HG03097 (cell line): ENCODE measurements around the gene SIX4.

Source experiments
- ATAC-seq: cut with Tn5 transposase; IDR thresholded peaks from one replicate; pipeline ENCODE4 v1.9.1; 2021; ENCODE audit not compliant: unreplicated experiment, low FRiP score

SIX4 gene

GRCh38 chr14:60722357-60723115, 1.6 kb downstream of the SIX4 start:
- no peak for ATAC-seq

GRCh38 chr14:60722107-60722356, 2.1 kb downstream of the SIX4 start:
- ATAC-seq: no peak

- no peak for ATAC-seq
Observed at GRCh38 chr14:60721326-60722106, 2.6 kb downstream of the SIX4 start.

GRCh38 chr14:60720962-60721325, 3.2 kb downstream of the SIX4 start:
- ATAC-seq: no peak

GRCh38 chr14:60720391-60720790, 3.8 kb downstream of the SIX4 start:
- no peak for ATAC-seq

- ATAC-seq: no peak
Observed at GRCh38 chr14:60713513-60713912, 10.6 kb downstream of the SIX4 start.

- no peak for ATAC-seq
Observed at GRCh38 chr14:60710494-60710893, 13.7 kb downstream of the SIX4 start.

- no peak for ATAC-seq
Observed at GRCh38 chr14:60707858-60708257, 16.3 kb downstream of the SIX4 start.

- no peak for ATAC-seq
Observed at GRCh38 chr14:60705100-60705499, 19.1 kb downstream of the SIX4 start.

- no peak for ATAC-seq
Observed at GRCh38 chr14:60700598-60700997, 23.6 kb downstream of the SIX4 start.

GRCh38 chr14:60695327-60695726, 28.8 kb downstream of the SIX4 start:
- no peak for ATAC-seq

GRCh38 chr14:60691383-60692113, 32.6 kb downstream of the SIX4 start:
- ATAC-seq: no peak

GRCh38 chr14:60686865-60687264, 37.3 kb downstream of the SIX4 start:
- ATAC-seq: no peak

GRCh38 chr14:60684203-60684602, 39.9 kb downstream of the SIX4 start:
- no peak for ATAC-seq

- ATAC-seq: no peak
Observed at GRCh38 chr14:60681271-60681670, 42.9 kb downstream of the SIX4 start.

- no peak for ATAC-seq
Observed at GRCh38 chr14:60680511-60680910, 43.6 kb downstream of the SIX4 start.

- ATAC-seq: no peak
Observed at GRCh38 chr14:60679566-60680258, 44.4 kb downstream of the SIX4 start.

- ATAC-seq: no peak
Observed at GRCh38 chr14:60677701-60678100, 46.5 kb downstream of the SIX4 start.

GRCh38 chr14:60670989-60671388, 53.2 kb downstream of the SIX4 start:
- no peak for ATAC-seq

GRCh38 chr14:60668431-60669112, 55.6 kb downstream of the SIX4 start:
- no peak for ATAC-seq

- no peak for ATAC-seq
Observed at GRCh38 chr14:60665177-60665550, 59.0 kb downstream of the SIX4 start.
